Esophagus squamous epithelium (tissue), 5 donors: ENCODE measurements around the gene FAM171A2. TPM values are rescaled to one million over a fixed set of nuclear protein-coding genes. Genes with fewer than 3 reads are reported as not detected.

Experiments used
- DNase-seq: peaks from one replicate; lab custom pipeline; 2025; lab: John Stamatoyannopoulos, UW
- H3K27ac ChIP-seq, 4 donors: fragments of 200-600 bp; sonication (generic); one replicate each; pipeline ENCODE4 v1.5.1; 2016 to 2019; ENCODE audit warnings: mild to moderate bottlenecking in 1 of 4
- H3K27me3 ChIP-seq, 4 donors: fragments of 200-600 bp; sonication (generic); 1 replicate in 3 of 4; 2 replicates in 1 of 4; pipeline versions ENCODE4 v1.5.1 to v1.6.0; 2017 to 2021; ENCODE audit warnings: antibody characterized with exemption in 1 of 4
- H3K36me3 ChIP-seq, 3 donors: fragments of 200-600 bp; sonication (generic); one replicate each; pipeline ENCODE4 v1.5.1; 2016 to 2019
- H3K4me1 ChIP-seq, 3 donors: fragments of 200-600 bp; sonication (generic); one replicate each; pipeline ENCODE4 v1.5.1; 2017 to 2019
- H3K4me3 ChIP-seq, 4 donors: fragments of 200-600 bp; sonication (generic); 1 replicate in 3 of 4; 2 replicates in 1 of 4; pipeline ENCODE4 v1.5.1; 2016 to 2019; ENCODE audit warnings: mild to moderate bottlenecking in 2 of 4, moderate library complexity in 1 of 4
- H3K9me3 ChIP-seq, 3 donors: fragments of 200-600 bp; sonication (generic); one replicate each; pipeline ENCODE4 v1.5.1; 2016 to 2019
- CTCF ChIP-seq, 6 experiments: fragments of 450-650 bp in 4 of 6; fragments of 200-600 bp in 2 of 6; sonication (generic) in 2 of 6; IDR thresholded peaks; one replicate each; pipeline ENCODE4 v1.5.1; 2016 to 2019; ENCODE audit warnings: antibody characterized with exemption in 6 of 6, mild to moderate bottlenecking in 4 of 6, moderate library complexity in 4 of 6
- POLR2A ChIP-seq, 4 donors: fragments of 450-650 bp; IDR thresholded peaks; one replicate each; pipeline ENCODE4 v1.6.1; 2017; ENCODE audit warnings: antibody characterized with exemption in 4 of 4, mild to moderate bottlenecking in 4 of 4, moderate library complexity in 3 of 4
- WGBS, 2 donors: methylation state at CpG; one replicate each; pipeline ENCODE4 v1.1.5; 2018; 5-methylcytosine and 5-hydroxymethylcytosine counted together
- intact Hi-C: fragments of 100-400 bp; cut with DNase I; formaldehyde crosslinking; loops from one replicate; pipeline ENCODE4 v1.15.0; 2022
- total RNA-seq, 4 donors: library from RNA; depleted of rRNA; stranded (reverse); fragments of >200 nt; gene quantifications; one replicate each; pipeline ENCODE4 v1.1.0, GENCODE V29; 2016
- donor health status: DM: yes; HTN: yes; CAD: no.

FAM171A2 gene
- total RNA-seq, 4 donors from 2014 or later = 0.35 to 17.4 (median 3.2) TPM

DNA sequence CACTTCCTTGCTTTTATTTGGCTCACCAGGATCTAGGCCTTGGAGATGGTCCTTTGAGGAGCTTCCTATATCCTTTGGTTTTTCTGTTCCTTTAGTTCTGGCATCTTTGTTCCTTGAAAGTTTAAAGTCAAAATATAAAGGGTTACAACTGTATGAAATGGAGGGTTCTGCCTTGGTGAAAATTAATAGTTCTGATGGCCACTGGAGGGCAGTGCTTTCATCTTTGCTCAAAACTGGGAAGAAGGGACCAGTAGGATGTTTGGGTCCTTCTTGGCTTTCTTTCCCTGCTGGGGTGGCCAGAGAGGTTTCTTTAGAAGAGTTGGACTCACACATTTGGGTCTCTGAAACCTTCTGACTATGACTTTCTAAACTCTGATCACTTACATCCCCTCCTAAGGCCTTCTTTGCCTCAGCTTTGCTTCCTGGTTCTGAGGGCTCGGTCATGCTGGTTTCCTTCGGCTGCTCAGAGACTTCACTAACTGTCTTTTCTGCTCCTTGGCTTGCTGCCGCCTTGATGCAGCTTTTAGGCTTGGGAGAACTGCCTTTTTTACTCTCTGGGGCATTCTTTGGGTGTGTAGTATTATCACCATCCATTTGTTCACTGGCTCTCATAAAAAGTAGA is 36.7 kb upstream of the FAM171A2 start:
- H3K27me3 ChIP-seq = no peaks in the 10 kb centered on the region
- H3K9me3 ChIP-seq = no peaks in the 10 kb centered on the region
- H3K4me1 ChIP-seq = no peaks in the 10 kb centered on the region
- peaks cover 17 to 100% (median 43%) of the 10 kb centered on the region in 3 donors for H3K36me3 ChIP-seq
- no peak overlapping the region for H3K4me3 ChIP-seq
- no peak overlapping the region for H3K27ac ChIP-seq
- no peak for DNase-seq
- TF ChIP-seq CTCF (IDR thresholded peaks at IDR 0.05) (peak in 5 of 6 experiments; percentile 26 to 51 (median 31)), POLR2A (IDR thresholded peaks at IDR 0.05) (no peak)
- intact Hi-C loops = no loop called here
- WGBS, 2 donors = 88 to 90% methylated on average over 3 of the region's 3 CpGs

GRCh38 chr17:44398692-44399691 is 35.3 kb upstream of the FAM171A2 start:
- intact Hi-C loops = loop anchor here (10.0 kb wide), 1 partner anchor 136 kb away; no protein-coding TSS in a partner anchor
- H3K4me1 ChIP-seq = no peaks in the 10 kb centered on the region
- no peak for TF ChIP-seq CTCF (IDR thresholded peaks at IDR 0.05)
- TF ChIP-seq POLR2A (IDR thresholded peaks at IDR 0.05) = no peak

DNA sequence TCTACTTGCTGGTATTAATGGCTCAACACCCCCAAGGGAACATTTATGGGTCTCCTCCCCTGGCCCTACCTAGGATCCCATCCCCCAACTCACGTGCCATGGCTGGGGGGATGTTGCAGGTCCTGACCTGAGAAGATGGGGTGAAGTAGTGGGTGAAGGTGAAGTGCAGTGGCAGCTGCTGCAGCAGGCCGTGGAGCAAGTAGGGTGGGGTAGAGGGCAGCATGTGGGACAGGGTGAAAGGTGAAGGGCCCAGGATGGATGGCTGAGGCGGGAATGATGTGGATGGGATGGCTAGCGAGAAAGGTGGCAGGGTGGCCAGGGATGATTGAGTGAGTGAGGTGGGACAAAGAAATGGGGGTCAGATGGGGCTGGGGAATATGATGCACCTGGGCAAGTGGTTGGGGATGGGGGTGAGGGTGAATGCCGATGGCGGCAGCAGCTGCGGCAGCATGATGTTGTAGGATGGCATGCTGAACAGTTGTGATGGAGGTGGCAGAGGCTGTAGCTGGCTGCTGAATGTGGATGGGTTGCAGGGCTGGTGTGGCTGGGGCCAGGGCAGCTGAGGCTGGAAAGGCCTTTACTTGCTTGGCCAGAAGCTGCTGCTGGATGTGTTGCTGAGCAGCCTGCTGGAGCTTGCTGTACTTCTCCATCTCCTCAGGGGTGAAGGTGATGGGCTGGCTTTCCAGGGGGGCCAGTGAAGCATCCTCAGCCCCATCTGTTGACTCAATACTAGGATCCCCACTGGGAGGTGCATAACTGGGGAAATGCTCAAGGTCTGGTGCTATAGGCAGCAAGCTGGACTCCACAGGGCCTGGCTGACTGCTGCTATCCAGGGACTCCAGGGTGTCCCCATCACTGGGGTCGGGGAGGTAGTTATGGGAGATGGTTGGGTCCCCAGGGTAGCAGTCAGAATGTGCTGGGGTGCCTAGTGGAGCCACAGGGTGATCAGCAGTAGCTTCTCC is 34.1 kb upstream of the FAM171A2 start:
- TF ChIP-seq CTCF (IDR thresholded peaks at IDR 0.05) = no peak
- no peak for TF ChIP-seq POLR2A (IDR thresholded peaks at IDR 0.05)
- no peak for DNase-seq
- Histone ChIP-seq H3K27me3 (no peaks in the 10 kb centered on the region), H3K27ac (no peak overlapping the region), H3K4me3 (no peak overlapping the region), H3K4me1 (no peaks in the 10 kb centered on the region), H3K9me3 (no peaks in the 10 kb centered on the region), H3K36me3 (peaks cover 17 to 76% (median 32%) of the 10 kb centered on the region in 3 donors)
- intact Hi-C loops = loop anchor here (10.0 kb wide), 1 partner anchor 137 kb away; no protein-coding TSS in a partner anchor
- WGBS, 2 donors = 94 to 96% methylated on average over 7 of the region's 8 CpGs

More at GRCh38 chr17:44398692-44399691, 35.3 kb upstream of the FAM171A2 start:
- Histone ChIP-seq H3K27ac (no peak overlapping the region), H3K36me3 (peaks cover 17 to 89% (median 36%) of the 10 kb centered on the region in 3 donors), H3K9me3 (no peaks in the 10 kb centered on the region), H3K27me3 (no peaks in the 10 kb centered on the region), H3K4me3 (no peak overlapping the region)
- 90 to 96% methylated on average over 29 of the region's 41 CpGs for WGBS, 2 donors
- no peak for DNase-seq

GRCh38 chr17:44396946-44397345 is 33.3 kb upstream of the FAM171A2 start:
- H3K36me3 ChIP-seq = peaks cover 17 to 68% (median 32%) of the 10 kb centered on the region in 3 donors

More at GRCh38 chr17:44396946-44397345, 33.3 kb upstream of the FAM171A2 start:
- Histone ChIP-seq H3K27ac (no peak overlapping the region), H3K4me1 (no peaks in the 10 kb centered on the region), H3K27me3 (no peaks in the 10 kb centered on the region), H3K9me3 (no peaks in the 10 kb centered on the region), H3K4me3 (no peak overlapping the region)
- TF ChIP-seq POLR2A (IDR thresholded peaks at IDR 0.05) (no peak), CTCF (IDR thresholded peaks at IDR 0.05) (no peak)
- intact Hi-C loops = loop anchor here (10.0 kb wide), 1 partner anchor 138 kb away; no protein-coding TSS in a partner anchor
- no peak for DNase-seq
- 96 to 98% methylated on average over 5 of the region's 5 CpGs for WGBS, 2 donors
